ENCODE data around the gene BCL7A. TPM values are rescaled to one million over a fixed set of nuclear protein-coding genes. Genes with fewer than 3 reads are reported as not detected.
"Not testable (repeated sequence)": the region's sequence is repeated elsewhere in the genome, so short reads cannot be mapped to it uniquely, and the experiment has no call there.

Gene BCL7A
- total RNA-seq, result 3.2 TPM
- long read RNA-seq, full-length matches to known transcripts, result 10 of 10 reads
- long read RNA-seq, partial matches to known transcripts, result 0 of 10 reads
- long read RNA-seq, other reads (novel, unspliced or antisense), result 0 of 10 reads

DNA sequence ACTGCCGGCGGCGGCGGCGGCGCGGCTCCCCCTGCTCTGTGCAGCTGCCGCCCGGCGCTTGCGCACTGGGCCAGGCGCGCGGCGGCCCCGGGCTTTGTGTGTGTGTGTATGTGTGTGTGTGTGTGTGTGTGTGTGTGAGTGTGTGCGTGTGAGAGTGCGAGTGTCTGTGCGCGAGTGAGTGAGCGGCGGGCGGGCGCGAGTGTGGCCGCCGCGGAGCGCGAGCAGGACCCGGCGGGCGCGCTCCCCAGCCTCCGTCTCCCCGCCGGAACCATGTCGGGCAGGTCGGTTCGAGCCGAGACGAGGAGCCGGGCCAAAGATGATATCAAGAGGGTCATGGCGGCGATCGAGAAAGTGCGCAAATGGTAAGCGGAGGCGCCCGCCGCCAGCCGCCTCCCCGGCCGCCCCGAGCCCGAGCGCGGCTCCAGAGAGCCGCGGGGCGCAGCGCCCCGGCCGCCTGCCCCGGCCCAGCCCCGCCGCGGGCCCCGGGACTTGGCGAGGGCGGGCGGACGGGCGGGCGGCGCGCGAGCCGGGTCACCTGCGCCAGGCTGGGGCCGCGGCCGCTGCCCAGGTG is at the start of gene BCL7A:
Gene BCL7A, plus strand, starts transcription at position 63 of the 571 bp plus-strand sequence. Its CDS starts 208 bp downstream, at position 271.
- no peak for DNase-seq (ENCODE audit: low spot score)

DNA sequence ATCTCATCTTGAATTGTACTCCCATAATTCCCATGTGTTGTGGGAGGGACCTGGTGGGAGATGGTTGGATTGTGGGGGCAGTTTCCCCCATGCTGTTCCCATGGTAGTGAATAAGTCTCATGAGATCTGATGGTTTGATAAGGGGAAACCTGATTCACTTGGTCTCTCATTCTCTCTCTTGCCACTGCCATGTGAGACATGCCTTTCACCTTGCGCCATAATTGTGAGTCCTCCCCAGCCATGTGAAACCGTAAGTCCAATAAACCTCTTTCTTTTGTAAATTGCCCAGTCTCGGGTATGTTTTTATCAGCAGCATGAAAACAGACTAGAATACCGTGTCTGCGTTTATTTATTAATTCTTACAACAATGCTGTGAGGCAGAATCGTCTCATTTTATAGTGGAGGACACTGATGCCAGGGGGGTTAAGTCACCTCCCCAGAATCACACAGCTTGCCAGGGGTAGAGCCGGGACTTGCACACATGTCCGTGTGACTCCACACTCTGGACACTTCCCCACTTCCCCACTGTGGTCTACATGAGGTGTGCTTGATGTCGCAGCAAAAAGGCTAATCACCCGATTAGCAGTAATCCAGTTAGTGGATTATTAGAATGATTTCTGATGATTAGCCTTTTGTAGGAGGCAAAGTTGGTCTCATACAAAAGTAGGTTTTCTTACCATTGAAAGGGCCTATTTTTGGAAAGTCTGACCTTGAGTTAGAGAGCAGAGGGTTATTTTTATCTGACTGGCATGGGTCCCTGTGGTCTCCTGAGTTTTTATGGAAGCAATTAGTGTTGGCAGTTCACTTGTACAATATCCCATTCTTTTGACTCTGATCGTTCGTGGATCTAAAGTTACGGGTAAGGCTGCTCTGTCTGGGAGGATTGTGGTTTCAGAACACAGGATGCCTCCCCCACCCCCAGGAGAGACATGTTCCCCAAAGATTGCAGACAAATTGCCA is 47.4 kb upstream of the BCL7A start:
- peak; percentile 11 for DNase-seq (ENCODE audit: low spot score)

DNA sequence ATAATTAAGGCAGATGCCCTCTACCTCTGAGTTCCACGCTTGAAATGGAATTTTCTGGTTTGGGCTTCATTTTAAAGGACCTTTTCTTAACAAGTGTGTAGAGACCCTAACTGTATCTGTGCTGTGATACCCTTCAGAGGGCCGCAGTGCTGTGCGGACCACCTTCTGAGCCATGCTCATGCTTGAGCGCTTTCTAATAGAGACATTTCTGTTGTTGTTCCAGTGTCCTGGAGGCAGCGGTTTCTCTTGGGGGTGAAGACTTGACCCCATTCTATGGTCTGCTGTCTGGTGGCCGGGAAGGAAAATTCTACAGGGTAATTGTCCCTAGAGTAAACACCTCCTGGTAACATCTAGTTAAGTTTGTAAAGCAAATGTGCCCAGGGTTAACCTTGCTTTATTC is 46.7 kb upstream of the BCL7A start:
- DNase-seq (ENCODE audit: low spot score), result peak; percentile 41

DNA sequence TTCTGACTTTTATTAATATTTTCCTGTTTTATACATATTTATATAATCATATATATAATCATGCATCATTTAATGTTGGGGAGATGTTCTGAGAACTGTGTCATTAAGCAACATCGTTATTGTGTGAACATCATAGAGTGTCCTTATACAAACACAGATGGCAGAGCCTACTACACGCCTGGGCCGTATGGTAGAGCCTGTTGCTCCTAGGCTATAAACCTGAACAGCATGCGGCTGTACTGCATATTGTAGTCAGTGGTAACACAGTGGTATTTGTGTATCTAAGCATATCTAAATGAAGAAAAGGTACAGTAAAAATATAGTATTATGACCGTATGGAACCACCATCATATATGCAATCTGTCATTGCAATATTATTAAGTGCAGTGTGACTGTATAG is 44.7 kb upstream of the BCL7A start:
- DNase-seq (ENCODE audit: low spot score), result no peak

DNA sequence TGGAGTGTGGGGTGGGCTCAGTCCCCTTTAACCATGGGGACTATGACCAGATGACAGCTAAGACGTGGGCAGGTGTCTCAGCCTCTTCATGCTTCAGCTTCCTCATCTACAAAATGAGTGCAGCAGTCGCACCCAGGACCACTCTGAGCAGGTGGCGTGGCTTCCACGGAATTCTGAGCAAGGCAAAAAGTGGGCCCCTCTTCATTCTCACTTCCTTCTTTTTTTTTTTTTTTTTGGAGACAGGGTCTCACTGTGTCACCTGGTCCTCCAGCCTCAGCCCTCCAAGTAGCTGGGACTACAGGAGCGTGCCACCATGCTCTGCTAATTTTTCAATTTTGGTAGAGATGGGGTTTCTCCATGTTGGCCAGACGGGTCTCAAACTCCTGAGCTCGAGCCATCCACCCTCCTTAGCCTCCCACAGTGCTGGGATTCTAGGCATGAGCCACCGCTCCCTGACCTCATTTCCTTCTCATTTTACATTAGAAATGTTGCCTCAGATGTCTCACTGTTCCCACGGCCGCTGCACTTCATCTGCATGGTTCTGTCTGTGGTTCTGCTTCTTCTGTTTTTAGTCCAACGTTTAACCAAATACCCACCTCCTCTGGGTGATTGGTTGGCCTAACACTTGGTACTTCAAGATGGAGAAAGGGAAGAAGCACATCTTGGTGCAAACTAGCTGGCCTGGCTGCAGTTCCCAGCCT is 41.3 kb upstream of the BCL7A start:
- no peak for DNase-seq (ENCODE audit: low spot score)

DNA sequence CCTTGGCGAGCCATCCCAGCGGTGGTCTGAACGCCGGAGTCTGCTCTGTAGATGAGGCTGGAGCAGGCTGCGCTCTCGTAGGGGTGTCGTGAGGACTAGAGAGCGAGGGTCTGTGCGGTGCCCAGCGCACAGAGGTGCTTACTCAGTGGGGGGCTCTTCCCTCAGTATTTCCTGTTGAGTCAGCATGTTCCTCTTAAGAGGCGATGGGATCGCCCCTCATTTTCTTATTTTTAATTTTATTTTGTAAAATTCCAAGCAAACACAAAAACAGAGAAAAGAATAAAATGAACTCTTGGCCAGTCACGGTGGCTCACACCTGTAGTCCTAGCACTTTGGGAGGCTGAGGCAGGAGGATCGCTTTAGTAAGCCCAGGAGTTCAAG is 40.8 kb upstream of the BCL7A start:
- DNase-seq (ENCODE audit: low spot score), result no peak

DNA sequence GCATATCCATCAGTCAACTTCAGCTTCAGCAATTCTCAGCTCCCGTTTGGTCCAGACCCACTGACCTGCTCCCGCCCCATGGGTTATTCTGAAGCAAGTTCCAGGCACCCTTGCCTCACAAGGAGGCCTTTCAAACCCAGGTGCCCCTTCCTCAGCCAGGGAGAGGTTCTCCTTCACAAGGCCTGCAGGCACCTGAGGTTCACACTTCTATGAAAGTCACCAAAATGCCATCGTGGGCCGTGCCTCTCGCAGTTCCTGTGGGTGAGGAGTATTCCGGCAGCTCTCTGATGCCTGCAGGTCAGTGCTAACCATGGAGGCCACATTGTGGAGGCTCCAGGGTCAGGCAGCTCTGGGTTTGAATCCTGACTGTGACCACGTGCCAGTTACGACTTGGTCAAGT is 40.2 kb upstream of the BCL7A start:
- no peak for DNase-seq (ENCODE audit: low spot score)

DNA sequence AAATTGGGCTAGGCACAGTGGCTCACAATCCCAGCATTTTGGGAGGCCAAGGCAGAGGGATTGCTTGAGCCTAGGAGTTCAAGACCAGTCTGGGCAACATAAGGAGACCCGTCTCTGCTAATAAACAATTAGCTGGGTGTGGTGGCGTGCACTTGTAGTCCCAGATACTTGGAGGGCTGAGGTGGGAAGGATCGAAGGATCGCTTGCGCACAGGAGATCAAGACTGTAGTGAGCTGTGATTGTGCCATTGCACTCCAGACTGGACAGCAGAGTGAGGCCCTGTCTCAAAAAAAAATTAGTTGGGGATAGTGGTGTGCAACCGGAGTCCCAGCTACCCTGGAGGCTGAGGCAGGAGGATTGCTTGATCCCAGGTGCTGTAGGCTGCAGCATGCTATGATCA is 38.7 kb upstream of the BCL7A start:
- no peak for DNase-seq (ENCODE audit: low spot score)

DNA sequence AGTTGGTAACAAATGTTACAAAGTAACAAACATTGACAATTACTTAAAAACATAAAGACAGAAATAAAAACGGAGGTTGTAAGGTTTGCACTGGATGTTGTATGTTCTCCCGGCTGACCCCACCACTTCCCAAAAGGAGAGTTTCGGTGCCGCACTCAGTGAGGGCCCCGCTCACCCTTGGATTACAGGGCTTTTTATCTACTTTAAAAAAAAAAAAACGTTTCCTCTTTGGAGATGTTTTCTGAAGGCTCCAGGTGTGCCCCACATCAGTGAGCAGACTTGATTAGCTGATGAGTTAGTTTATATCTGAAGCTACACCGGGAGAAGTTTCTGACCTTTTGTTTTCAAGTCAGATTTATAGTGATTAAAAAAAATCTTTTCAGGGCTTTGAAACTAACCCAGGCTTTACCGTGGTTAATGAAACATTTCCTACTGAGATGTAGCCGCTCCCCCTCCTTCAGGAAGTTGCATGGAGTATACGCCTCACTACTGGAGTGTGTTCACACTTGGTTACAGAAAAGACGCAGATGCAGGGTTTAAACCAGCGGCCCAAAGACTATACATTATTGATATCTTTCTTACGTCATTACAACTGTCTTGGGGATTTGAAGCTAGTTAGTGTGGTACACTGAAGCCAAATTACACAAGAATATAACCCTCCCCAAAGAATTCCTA is 38.0 kb upstream of the BCL7A start:
- no peak for DNase-seq (ENCODE audit: low spot score)

DNA sequence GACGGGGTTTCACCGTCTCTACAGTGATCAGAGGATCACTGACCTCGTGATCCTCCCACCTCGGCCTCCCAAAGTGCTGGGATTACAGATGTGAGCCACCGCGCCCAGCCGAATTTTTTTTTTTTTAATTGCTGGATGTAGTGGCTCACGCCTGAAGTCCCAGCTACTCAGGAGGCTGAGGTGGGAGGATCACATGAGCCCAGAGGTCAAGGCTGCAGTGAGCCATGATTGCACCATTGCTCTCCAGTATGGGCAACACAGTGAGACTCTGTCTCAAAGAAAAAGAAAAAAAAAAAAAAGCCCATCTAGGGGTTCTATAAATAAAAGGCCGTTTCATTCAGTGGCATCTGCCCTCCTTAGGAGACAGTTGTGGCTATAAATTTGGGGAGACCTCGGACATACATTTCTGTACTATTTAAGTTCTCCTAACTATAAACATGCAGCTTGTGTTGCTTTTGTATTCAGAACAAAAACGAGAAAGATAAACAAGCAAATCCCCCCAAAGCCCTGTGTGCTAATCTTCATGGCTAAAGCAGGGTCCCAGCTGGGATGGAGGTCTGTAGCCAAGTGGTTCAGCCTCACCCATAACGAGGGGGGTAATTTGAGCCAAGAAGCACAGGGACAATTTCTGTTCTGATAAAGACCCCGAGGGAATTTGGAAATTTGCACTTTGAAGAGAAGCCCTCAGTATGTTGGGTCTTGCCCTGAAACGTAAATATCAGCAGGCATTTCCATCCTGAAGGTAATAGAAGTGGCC is 35.0 kb upstream of the BCL7A start:
- DNase-seq (ENCODE audit: low spot score), result no peak

DNA sequence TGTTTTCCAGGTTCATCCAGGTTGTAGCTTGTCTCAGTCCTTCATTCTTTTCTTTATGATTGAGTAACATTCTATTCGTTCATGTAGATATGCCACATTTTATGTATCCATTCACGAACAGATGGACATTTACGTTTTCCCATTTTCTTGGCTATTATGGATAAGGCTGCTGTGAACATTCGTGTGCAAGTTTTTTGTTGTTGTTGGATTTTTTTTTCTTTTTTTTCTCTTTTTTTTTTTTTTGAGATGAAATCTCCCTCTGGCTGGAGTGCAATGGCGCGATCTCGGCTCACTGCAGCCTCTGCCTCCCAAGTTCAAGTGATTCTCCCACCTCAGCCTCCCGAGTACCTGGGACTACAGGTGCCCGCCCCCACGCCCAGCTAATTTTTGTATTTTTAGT is 33.2 kb upstream of the BCL7A start:
- DNase-seq (ENCODE audit: low spot score), result not testable (repeated sequence)

DNA sequence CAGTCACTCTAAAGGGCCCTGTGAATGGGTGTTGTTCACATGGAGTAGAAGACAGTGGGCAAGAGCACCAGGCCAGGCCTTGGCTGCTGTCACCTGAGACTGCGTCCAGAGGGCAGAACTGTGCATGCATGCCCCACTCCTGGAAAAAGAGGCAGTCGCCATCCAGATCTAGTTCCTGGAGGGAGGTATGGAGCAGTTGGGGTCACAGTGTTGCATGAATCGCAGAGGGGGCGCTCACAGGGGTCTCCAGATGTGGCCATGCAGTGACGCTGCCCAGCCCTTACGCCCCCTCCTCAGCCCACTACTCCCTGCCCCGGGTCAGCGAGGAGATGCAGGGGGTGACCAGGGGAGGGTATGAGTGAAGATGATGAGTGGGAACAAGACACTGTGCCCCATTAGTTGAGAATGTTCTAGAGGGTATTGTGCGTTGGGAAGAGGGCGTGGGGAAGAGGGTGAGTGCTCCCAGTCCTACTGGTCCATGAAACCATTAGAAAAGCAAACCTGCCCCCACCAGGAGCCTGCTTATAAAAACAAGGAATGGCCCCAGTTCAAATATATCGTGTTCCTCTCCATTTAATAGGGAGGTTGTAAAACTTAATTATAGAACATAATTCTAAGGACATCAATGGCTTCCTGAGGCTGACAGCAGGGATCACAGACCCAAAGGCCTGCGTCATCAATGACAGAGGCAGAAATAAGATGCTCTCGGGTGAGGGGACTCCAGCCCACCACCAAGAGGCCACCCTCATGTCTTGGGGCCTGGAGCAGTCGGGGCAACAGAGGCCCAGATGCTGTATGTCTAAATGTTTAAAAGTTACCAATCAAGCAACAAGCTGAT is 32.2 kb upstream of the BCL7A start:
- no peak for DNase-seq (ENCODE audit: low spot score)

DNA sequence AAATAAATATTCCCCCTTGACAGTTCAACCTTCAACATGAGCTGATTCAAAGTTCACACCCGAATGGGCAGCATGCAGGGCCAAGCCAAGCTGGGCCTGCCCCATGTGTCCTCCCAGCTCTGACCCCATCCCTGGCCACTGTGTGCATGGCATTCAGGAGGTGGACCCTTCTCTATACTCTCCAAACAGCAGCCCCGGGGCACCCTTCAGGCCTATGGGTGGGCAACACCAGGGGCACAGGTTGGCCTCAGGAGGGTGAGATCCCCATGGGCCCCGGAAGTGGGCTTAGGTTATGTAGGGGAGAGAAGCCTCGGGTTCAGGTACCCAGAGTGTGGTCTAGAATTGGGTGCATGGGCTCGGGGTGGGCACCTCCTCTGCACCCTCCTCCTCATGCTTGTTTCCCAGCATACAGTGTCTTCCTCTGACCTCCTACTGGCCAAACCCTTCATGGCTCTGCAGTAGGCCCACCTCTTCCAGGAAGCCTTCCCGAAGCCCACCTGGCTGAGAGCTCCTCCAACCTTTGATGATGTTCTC is 31.5 kb upstream of the BCL7A start:
- no peak for DNase-seq (ENCODE audit: low spot score)

DNA sequence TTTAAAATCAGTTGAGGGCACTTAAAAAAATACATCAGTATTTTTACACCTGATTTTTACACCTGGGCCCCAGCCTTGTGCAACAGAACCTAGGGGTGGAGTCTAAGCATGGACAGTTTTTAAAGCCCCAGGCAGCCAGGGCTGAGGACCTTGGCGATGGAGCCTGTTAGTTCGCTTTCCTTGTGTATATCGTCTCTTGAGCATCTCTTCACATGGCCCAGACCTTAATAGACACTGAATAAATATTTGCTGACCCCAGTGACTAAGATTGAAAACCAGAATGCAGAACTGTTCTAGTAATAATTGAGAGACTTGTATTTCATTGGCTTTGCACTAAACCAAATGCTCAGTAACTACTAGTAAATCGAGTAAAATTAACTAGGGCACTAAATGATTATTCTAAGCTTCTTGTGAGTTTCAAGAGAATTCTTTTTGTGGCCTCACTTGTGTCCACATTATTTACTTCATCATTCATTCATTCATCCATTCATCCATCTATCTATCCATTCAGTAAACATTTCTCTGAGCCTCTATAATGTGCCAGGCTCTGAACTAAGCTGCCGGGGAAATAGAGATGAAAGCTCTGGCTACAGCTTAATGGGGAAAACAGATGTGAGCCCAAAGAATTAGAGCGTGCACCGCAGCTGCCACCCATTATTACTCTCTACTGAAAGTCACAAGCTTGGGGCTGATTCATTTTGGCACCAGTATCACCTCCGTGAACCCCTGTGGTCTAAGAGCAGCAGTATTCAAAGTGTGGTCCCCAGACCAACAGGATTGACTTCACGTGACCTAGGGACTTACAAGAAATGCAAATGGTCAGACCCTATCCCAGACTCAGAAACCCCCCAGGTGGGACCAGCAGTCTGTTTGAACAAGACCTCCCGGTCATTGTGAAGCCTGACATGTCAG is 30.7 kb upstream of the BCL7A start:
- DNase-seq (ENCODE audit: low spot score), result no peak

DNA sequence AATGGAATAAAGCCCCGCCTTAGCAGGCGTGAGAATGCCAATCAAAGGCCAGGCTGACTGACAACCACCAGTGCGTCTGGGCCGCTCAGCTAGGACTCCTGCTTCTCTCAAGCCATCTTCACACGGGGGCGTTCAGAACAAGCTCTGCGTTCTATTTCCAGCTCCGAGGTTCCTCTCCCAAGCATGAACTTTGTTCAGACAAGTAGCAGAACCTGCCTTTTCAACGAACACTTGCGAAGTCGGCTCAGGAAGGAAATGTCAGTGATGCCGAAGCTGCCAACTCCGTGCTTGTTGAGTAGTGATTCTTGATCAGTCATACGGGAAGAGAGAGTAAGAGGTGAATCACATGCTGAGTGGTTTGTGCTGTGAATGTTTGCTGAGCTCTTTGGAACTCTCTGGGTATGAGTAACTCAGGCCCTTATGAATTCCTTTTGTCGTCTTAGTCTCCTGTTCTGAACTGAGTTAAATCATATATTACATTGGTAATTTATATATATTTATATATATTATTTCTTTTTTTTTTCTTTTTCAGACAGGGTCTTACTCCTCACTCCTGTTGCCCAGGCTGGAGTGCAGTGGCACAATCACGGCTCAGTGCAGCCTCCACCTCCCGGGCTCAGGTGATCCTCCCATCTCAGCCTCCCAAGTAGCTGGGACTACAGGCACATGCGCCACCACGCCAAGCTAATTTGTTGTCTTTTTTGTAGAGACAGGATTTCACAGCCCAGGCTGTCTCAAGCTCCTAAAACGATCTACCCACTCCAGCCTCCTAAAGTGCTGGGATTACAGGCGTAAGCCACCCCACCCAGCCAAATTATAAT is 29.4 kb upstream of the BCL7A start:
- DNase-seq (ENCODE audit: low spot score), result no peak

DNA sequence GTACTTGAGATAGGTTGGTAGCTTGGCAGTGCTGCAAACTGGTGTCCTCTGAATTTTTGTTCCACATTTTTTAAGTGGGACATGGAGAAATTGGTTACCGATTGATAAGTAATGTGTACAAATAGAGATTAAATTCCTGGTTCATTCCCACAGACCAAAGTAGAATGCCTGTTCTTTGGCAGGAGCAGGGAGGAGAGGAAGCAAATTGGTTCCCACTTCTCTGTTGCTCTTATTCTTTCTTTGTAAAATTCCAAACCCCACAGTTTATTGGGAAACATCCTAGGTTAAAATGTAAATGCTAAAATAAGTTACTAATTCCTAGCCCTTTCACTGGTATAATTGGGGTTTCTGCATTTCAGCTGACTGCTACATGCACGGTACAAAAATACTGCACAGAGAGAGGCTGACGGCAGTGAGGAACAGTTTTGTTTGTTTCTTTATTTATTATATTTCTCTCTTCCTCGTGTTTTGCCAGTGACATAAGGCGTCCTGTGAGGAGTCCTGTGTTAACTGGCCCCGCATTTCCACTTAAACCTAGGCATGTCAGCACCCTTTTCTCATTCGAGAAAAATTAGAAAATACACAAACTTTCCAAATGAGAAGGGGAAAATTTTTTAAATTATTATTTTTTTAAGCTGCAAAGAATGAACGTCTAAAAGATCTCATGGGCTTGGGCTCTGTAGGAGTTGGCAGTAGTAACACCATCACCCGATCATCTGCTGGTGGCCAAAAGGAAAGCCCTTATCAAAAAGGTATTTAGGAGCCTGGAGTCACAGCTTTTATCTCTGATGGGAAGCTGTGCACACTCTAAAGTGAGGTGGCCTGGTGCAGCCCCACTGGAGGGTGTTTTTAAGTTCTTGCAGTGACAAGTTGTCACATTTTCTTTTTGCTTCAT is 25.4 kb upstream of the BCL7A start:
- DNase-seq (ENCODE audit: low spot score), result no peak
